ENCODE results near the gene GOLGA7B.

Gene GOLGA7B

GRCh38 chr10:97868134-97868685 is 18.6 kb downstream of the GOLGA7B start:
- no peak for DNase-seq (ENCODE audit: low read depth in 2 of 2)

GRCh38 chr10:97869091-97870042 is 19.7 kb downstream of the GOLGA7B start:
- peak; percentile 66 to 76 for DNase-seq (ENCODE audit: low read depth in 2 of 2)

GRCh38 chr10:97870990-97871389 is 21.3 kb downstream of the GOLGA7B start:
- no peak for DNase-seq (ENCODE audit: low read depth in 2 of 2)

GRCh38 chr10:97873569-97873968 is 23.9 kb downstream of the GOLGA7B start:
- DNase-seq (ENCODE audit: low read depth in 2 of 2) = no peak

GRCh38 chr10:97874332-97874731 is 24.7 kb downstream of the GOLGA7B start:
- no peak for DNase-seq (ENCODE audit: low read depth in 2 of 2)

GRCh38 chr10:97875391-97875790 is 25.7 kb downstream of the GOLGA7B start:
- DNase-seq (ENCODE audit: low read depth in 2 of 2) = no peak

GRCh38 chr10:97876402-97876801 is 26.8 kb downstream of the GOLGA7B start:
- no peak for DNase-seq (ENCODE audit: low read depth in 2 of 2)

GRCh38 chr10:97879241-97879640 is 29.6 kb downstream of the GOLGA7B start:
- DNase-seq (ENCODE audit: low read depth in 2 of 2) = no peak

GRCh38 chr10:97880109-97880508 is 30.5 kb downstream of the GOLGA7B start:
- no peak for DNase-seq (ENCODE audit: low read depth in 2 of 2)

GRCh38 chr10:97882142-97883091 is 32.8 kb downstream of the GOLGA7B start:
- DNase-seq (ENCODE audit: low read depth in 2 of 2) = no peak

GRCh38 chr10:97883092-97883485 is 33.4 kb downstream of the GOLGA7B start:
- no peak for DNase-seq (ENCODE audit: low read depth in 2 of 2)

GRCh38 chr10:97886286-97886685 is 36.6 kb downstream of the GOLGA7B start:
- DNase-seq (ENCODE audit: low read depth in 2 of 2) = no peak

GRCh38 chr10:97887399-97887798 is 37.8 kb downstream of the GOLGA7B start:
- no peak for DNase-seq (ENCODE audit: low read depth in 2 of 2)

- no peak for DNase-seq (ENCODE audit: low read depth in 2 of 2)
Measured at GRCh38 chr10:97888134-97888533, 38.5 kb downstream of the GOLGA7B start.

- no peak for DNase-seq (ENCODE audit: low read depth in 2 of 2)
Measured at GRCh38 chr10:97888641-97889262, 39.1 kb downstream of the GOLGA7B start.

GRCh38 chr10:97889461-97890265 is 40.0 kb downstream of the GOLGA7B start:
- DNase-seq (ENCODE audit: low read depth in 2 of 2) = no peak

- DNase-seq (ENCODE audit: low read depth in 2 of 2) = no peak
Measured at GRCh38 chr10:97891497-97892167, 42.0 kb downstream of the GOLGA7B start.

- no peak for DNase-seq (ENCODE audit: low read depth in 2 of 2)
Measured at GRCh38 chr10:97892506-97892905, 42.9 kb downstream of the GOLGA7B start.

GRCh38 chr10:97892939-97893338 is 43.3 kb downstream of the GOLGA7B start:
- DNase-seq (ENCODE audit: low read depth in 2 of 2) = no peak

- no peak for DNase-seq (ENCODE audit: low read depth in 2 of 2)
Measured at GRCh38 chr10:97894092-97894491, 44.4 kb downstream of the GOLGA7B start.
